HUES48 (cell line): ENCODE results near the gene RPS6KL1.

ENCODE experiments used
- H3K27ac ChIP-seq: one replicate; pipeline ENCODE4 v1.7.0; 2013; ENCODE audit warnings: low read depth, low read length, inconsistent platforms
- H3K27me3 ChIP-seq: 2 replicates; pipeline ENCODE4 v1.6.1; 2013; ENCODE audit warnings: mild to moderate bottlenecking, low read length; ENCODE audit not compliant: control insufficient read depth, insufficient read depth
- H3K36me3 ChIP-seq: 2 replicates; pipeline ENCODE4 v1.6.1; 2013; ENCODE audit warnings: low read length; ENCODE audit not compliant: control insufficient read depth, insufficient read depth
- H3K4me1 ChIP-seq: 2 replicates; pipeline ENCODE4 v1.6.1; 2013; ENCODE audit warnings: mild to moderate bottlenecking, low read length; ENCODE audit not compliant: control insufficient read depth, insufficient read depth
- H3K4me3 ChIP-seq: 2 replicates; pipeline ENCODE4 v1.5.1; 2013; ENCODE audit warnings: mild to moderate bottlenecking, low read depth, low read length
- H3K9ac ChIP-seq: 2 replicates; pipeline ENCODE4 v1.6.1; 2013; ENCODE audit warnings: mild to moderate bottlenecking, low read depth, low read length, moderate library complexity
- H3K9me3 ChIP-seq: 2 replicates; pipeline ENCODE4 v1.6.1; 2013; ENCODE audit warnings: low read length; ENCODE audit not compliant: control insufficient read depth, insufficient read depth

The RPS6KL1 gene

GRCh38 chr14:74917178-74917543, 5.9 kb downstream of the RPS6KL1 start:
- no peaks in the 10 kb centered on the region for H3K4me1 ChIP-seq
- H3K9ac ChIP-seq, result no peak overlapping the region
- H3K4me3 ChIP-seq, result no peak overlapping the region
- no peaks in the 10 kb centered on the region for H3K9me3 ChIP-seq
- H3K27me3 ChIP-seq, result no peaks in the 10 kb centered on the region
- peaks cover 4% of the 10 kb centered on the region for H3K36me3 ChIP-seq
- H3K27ac ChIP-seq, result no peak overlapping the region

DNA sequence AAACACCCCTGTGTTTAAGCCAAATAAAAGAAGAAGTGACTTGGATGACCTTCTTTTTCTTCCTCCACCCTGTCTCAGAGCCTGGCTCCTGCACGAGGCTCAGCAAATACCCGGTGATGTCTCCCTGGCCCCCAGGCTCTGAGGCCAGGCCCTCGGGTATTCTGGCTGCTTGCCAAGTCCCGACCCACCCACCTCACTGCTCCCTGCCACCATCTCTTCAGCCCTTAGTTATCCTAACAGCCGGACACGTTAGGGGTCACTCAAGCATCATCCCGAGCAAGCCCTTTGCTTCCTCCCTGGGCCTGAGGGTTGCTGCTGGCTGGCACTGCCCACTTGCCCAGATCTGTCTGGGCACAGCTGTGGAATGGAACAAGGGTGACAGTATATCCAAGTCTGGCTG, 7.2 kb downstream of the RPS6KL1 start:
- no peaks in the 10 kb centered on the region for H3K4me1 ChIP-seq
- peaks cover 4% of the 10 kb centered on the region for H3K36me3 ChIP-seq
- H3K4me3 ChIP-seq, result no peak overlapping the region
- H3K9me3 ChIP-seq, result no peaks in the 10 kb centered on the region
- H3K9ac ChIP-seq, result no peak overlapping the region
- no peaks in the 10 kb centered on the region for H3K27me3 ChIP-seq
- no peak overlapping the region for H3K27ac ChIP-seq

DNA sequence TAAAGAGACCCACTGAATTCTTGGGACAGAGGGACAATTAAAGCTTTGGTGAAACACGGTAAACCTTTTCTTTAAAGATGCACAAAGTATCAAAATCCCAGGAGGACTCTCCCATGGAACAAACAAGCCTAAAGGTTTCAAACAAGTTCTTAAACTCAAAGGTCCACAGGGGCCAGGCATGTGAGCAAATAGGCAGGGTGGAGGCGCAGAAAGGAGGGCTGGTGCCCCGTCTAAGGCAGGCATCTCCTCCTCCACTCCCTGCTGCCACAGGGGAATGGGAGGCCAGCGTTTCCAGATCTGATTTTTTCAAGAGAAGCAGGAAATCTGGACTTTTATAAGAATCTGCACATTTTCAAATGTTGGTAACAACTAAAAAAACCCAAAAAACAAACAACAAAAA, 7.6 kb downstream of the RPS6KL1 start:
- Histone ChIP-seq H3K36me3 (peaks cover 4% of the 10 kb centered on the region), H3K4me3 (no peak overlapping the region), H3K27ac (no peak overlapping the region)

DNA sequence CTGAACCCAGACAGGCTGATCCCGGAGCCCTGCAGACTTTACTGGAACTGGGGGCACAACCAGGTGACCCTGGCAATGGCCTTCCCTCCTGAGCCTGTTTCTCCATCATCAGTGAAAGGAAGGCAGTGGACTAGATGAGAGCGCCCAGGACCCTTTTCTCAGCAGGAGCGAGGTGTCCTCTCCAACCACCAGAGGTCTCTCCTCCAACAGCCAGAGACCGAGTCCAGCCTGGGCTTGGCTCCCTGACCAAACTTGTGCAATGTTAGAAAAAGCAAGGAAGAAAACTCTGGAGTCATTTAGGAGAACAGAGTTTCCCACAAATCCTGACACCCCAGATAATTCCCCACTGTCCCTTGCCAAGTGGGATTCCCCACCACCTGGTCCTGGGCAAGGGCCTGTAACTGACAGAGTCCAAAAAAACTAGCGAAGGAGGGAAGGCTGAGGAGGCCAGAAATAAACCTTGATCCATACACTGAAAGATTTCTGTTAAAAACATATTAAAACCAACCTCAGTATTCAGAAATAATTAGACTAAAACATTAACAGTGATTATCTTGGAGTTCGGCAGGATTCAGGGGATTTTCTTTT, 9.0 kb downstream of the RPS6KL1 start:
- Histone ChIP-seq H3K27ac (no peak overlapping the region), H3K9me3 (no peaks in the 10 kb centered on the region), H3K9ac (no peak overlapping the region), H3K27me3 (no peaks in the 10 kb centered on the region), H3K36me3 (peaks cover under 1% of the 10 kb centered on the region), H3K4me1 (no peaks in the 10 kb centered on the region), H3K4me3 (no peak overlapping the region)

More for the DNA sequence above, 7.6 kb downstream of the RPS6KL1 start:
- no peaks in the 10 kb centered on the region for H3K9me3 ChIP-seq
- H3K9ac ChIP-seq, result no peak overlapping the region
- H3K4me1 ChIP-seq, result no peaks in the 10 kb centered on the region
- no peaks in the 10 kb centered on the region for H3K27me3 ChIP-seq

- no peak overlapping the region for H3K27ac ChIP-seq
- H3K9ac ChIP-seq, result no peak overlapping the region
- H3K9me3 ChIP-seq, result no peaks in the 10 kb centered on the region
Observed at GRCh38 chr14:74913393-74913910, 9.6 kb downstream of the RPS6KL1 start.

GRCh38 chr14:74912801-74913200, 10.3 kb downstream of the RPS6KL1 start:
- Histone ChIP-seq H3K36me3 (no peaks in the 10 kb centered on the region), H3K27ac (no peak overlapping the region), H3K9me3 (no peaks in the 10 kb centered on the region), H3K9ac (no peak overlapping the region), H3K4me3 (no peak overlapping the region), H3K27me3 (no peaks in the 10 kb centered on the region), H3K4me1 (no peaks in the 10 kb centered on the region)

More at GRCh38 chr14:74913393-74913910, 9.6 kb downstream of the RPS6KL1 start:
- Histone ChIP-seq H3K4me3 (no peak overlapping the region), H3K4me1 (no peaks in the 10 kb centered on the region), H3K27me3 (no peaks in the 10 kb centered on the region), H3K36me3 (no peaks in the 10 kb centered on the region)

- Histone ChIP-seq H3K9ac (no peak overlapping the region), H3K36me3 (no peaks in the 10 kb centered on the region), H3K9me3 (no peaks in the 10 kb centered on the region), H3K4me3 (no peak overlapping the region), H3K27me3 (no peaks in the 10 kb centered on the region), H3K27ac (no peak overlapping the region), H3K4me1 (no peaks in the 10 kb centered on the region)
Observed at GRCh38 chr14:74912111-74912510, 10.9 kb downstream of the RPS6KL1 start.

DNA sequence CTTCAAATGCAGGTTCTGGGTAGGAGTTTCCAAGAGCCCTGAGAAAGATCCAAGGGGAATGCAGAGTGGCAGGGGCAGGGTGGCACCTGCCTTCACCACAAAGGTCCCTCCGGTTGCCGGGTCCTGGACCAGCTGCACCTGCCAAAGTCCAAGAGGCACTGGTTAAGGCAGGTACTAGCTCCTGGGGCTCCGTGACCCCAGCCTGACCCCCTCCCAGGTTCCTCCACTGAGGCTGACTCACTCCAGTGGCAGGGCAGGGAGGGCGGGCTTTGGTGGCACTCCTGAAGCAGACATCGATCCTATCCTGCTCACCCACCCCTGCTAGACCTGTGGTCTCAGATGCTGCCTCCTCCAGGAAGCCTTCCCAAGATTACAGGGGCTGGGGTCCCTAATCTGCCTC, 11.4 kb downstream of the RPS6KL1 start:
- Histone ChIP-seq H3K4me1 (no peaks in the 10 kb centered on the region), H3K4me3 (no peak overlapping the region), H3K36me3 (peaks cover 3% of the 10 kb centered on the region; the same call in 1 of the 2 replicates), H3K9me3 (no peaks in the 10 kb centered on the region), H3K27me3 (no peaks in the 10 kb centered on the region), H3K9ac (no peak overlapping the region), H3K27ac (no peak overlapping the region)

DNA sequence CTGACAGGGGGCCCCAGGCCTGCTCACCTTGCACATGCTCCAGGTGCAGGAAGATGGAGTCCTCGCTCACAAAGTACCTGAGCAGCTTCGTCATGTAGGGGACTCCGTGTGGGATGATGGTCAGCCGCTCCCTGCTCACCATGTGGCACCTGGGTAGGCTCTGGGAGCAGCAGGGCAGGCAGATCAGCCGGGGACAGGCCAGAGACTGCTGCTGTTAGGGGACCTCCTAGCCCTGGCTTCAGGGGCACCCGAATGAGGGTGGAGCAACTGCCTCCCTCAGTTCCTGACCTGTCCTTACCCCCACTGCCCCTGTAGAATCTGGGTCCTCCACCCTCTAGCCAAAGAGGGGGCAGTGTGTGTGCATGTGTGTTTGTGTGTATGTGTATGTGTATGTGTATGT, 11.8 kb downstream of the RPS6KL1 start:
- Histone ChIP-seq H3K36me3 (peaks cover 5% of the 10 kb centered on the region), H3K27me3 (no peaks in the 10 kb centered on the region), H3K9me3 (no peaks in the 10 kb centered on the region), H3K4me3 (no peak overlapping the region), H3K9ac (no peak overlapping the region), H3K4me1 (no peaks in the 10 kb centered on the region), H3K27ac (no peak overlapping the region)

DNA sequence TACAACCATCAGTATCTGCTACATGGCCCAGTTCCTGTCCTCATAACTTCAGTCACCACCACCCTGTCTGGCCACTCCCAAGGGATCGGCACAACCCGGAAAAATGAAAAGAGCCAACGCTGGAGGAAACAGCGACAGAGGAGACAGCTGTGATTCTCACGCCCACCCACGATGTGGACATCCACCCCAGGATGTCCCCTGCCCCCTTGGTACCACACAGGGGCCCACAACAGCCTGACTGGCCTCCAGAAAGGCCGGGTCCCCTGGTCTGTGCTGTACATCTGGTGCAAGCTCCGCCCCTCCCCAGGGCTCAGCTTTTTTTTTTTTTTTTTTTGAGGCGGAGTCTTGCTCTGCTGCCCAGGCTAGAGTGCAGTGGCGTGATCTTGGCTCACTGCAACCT, 12.5 kb downstream of the RPS6KL1 start:
- no peak overlapping the region for H3K27ac ChIP-seq
- no peaks in the 10 kb centered on the region for H3K27me3 ChIP-seq
- peaks cover 5% of the 10 kb centered on the region for H3K36me3 ChIP-seq
- no peak overlapping the region for H3K9ac ChIP-seq
- H3K4me1 ChIP-seq, result no peaks in the 10 kb centered on the region
- H3K4me3 ChIP-seq, result no peak overlapping the region
- no peaks in the 10 kb centered on the region for H3K9me3 ChIP-seq

GRCh38 chr14:74909911-74910310, 13.1 kb downstream of the RPS6KL1 start:
- Histone ChIP-seq H3K4me3 (no peak overlapping the region), H3K4me1 (no peaks in the 10 kb centered on the region), H3K27ac (no peak overlapping the region), H3K9me3 (no peaks in the 10 kb centered on the region), H3K36me3 (peaks cover 5% of the 10 kb centered on the region), H3K27me3 (no peaks in the 10 kb centered on the region), H3K9ac (no peak overlapping the region)
